HG02763 (cell line): Measurements from ENCODE around the gene SASH1.
"Not testable (repeated sequence)": the region's sequence is repeated elsewhere in the genome, so short reads cannot be mapped to it uniquely, and the experiment has no call there.

Source experiments
- ATAC-seq: cut with Tn5 transposase; IDR thresholded peaks from one replicate; pipeline ENCODE4 v1.9.1; 2021; ENCODE audit warnings: mild to moderate bottlenecking, moderate library complexity; ENCODE audit not compliant: unreplicated experiment

The SASH1 gene

DNA sequence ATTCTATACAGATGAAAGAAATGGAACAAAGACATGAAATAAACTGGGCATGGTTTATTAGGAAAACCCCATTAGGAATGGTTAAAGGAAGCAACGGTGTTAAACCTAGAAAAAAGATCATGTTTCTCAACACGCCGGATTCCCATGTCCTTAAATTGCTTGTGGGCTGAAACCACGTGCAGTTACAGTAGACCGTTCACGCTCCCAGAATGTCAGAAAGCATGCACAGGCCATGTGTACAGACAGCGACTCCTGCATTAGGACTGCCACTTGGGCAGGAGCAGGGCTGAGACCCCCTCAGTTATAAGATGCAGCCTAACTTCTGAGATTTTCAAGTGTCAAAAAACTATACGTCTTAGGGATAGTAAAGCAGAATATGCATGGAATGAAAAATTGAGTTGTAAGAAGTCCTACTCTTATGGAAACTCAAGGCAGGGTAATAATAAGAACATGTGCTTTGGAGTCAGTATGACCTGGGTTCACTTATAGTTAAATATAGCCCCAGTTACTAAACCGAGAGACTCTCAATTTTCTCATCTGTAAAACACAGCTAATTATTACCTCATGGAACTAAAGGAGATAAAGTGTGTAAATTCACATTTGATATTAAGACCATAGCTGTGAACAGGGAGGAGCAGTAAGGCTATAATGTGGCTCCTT lies 230.2 kb downstream of the SASH1 start:
- ATAC-seq = no peak

DNA sequence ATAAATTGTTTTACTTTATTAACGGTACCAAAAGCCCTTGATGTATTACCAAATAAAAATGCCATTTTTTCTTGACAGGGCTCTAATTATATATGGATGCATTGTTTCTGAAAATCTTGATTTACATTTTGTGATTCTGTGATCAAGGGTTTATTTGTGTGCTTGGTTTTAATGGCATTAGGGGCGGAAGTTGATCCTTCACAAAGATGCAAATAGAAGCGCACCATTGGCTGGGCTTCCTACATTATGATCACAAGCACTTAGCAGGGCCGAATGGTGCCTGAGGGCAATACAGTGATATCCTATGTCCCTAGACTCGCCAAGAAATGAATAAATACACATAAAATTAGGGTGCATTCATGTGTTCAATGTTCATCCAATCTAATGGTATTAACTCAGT lies 231.3 kb downstream of the SASH1 start:
- no peak for ATAC-seq

DNA sequence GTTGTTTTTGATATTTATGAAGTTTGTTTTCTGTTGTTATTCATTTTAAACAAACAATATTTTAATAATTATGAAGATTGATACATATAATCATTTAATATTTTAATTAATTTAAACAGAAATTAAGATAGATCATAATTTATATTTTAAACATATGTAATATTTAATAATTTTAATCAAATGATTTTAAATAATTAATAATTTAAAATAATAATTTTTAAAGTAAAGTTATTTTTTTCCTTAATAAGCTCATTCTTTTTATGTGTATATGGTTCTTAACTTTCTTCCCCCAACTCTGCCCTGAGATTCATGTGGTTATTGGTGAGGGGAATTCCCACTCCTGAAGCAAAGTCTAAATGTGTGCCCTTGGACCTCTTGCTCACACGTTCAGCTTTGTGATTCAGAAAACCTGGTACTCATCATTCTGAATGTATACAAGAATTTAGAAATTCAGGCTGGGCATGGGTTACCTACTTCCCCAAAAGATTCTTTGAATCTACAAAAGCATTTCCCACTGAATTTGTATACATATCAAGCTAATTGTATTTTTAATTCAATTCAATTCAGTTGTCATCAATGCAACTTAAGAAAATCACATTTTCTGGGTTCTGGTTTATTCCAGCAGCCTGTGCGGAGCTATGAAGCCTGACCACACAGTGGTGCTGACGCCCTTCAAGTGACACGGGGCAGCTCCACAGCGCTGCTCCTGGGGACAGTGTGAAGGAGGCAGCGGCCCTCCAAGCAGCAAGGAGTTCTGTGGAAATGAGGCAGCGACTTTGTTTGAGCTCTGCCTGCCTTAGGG lies 235.2 kb downstream of the SASH1 start:
- peak; percentile 91 for ATAC-seq

- ATAC-seq = no peak
Observed at GRCh38 chr6:148578489-148578814, 235.8 kb downstream of the SASH1 start.

GRCh38 chr6:148578837-148579565 lies 236.4 kb downstream of the SASH1 start:
- no peak for ATAC-seq

GRCh38 chr6:148580442-148580841 lies 237.8 kb downstream of the SASH1 start:
- ATAC-seq = no peak

GRCh38 chr6:148583631-148584030 lies 241.0 kb downstream of the SASH1 start:
- no peak for ATAC-seq

GRCh38 chr6:148585641-148586040 lies 243.0 kb downstream of the SASH1 start:
- not testable (repeated sequence) for ATAC-seq

GRCh38 chr6:148590883-148591282 lies 248.2 kb downstream of the SASH1 start:
- ATAC-seq = no peak

DNA sequence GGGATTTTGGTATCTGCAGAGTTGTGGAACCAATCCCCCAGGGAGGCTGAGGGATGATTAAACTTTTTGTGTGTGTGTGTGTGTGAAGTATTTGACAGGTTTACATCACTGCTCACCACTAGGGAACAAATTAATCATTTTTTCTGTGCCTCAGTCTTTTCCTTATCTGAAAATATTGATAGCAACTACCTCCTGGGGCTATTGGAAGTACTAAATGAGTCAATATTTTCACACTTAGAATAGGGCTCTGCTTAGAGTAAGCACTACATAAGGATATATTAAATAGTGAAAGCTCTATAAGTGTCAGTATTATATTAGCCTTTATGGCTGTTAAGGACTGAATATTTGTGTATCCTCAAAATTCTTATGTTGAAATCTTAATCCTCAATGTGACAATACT lies 249.0 kb downstream of the SASH1 start:
- ATAC-seq = no peak

GRCh38 chr6:148593130-148593812 lies 250.6 kb downstream of the SASH1 start:
- no peak for ATAC-seq

- ATAC-seq = no peak
Observed at GRCh38 chr6:148593813-148594170, 251.2 kb downstream of the SASH1 start.

GRCh38 chr6:148595550-148595949 lies 252.9 kb downstream of the SASH1 start:
- ATAC-seq = no peak

DNA sequence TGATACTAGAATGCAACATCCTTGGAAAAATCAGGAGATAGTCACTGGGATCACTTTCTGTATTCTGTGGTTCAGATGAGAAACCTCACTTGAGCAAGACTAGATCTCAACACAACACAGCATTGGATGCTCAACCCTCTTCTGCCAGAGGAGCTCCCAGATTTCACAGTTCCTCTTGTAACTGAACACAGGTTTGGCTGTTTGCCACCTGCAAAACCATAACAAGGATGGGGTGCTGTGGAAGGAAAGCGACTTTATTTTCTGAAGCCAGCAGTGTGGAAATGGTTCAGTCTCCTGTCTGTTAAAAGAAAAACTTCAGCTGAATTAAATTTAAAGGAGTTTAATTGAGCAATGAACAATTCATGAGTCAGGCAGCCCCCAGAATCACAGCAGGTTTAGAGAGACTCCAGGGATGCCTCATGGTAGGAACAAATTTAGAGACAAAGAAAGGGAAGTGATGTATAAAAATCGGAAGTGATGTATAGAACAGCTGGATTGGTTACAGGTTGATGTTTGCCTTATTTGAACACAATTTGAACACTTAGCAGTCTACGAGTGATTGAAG lies 254.3 kb downstream of the SASH1 start:
- ATAC-seq = no peak

GRCh38 chr6:148598724-148599123 lies 256.1 kb downstream of the SASH1 start:
- no peak for ATAC-seq

GRCh38 chr6:148599967-148600426 lies 257.4 kb downstream of the SASH1 start:
- ATAC-seq = no peak
